Naive B cell (primary cell): Measurements from ENCODE around the gene CREBBP. TPM values are rescaled to one million over a fixed set of nuclear protein-coding genes. Genes with fewer than 3 reads are reported as not detected.
A peak's percentile ranks its signal among the peaks of the same experiment; 100 is the strongest.

Experiments
- ATAC-seq, 2 donors: fragments of 150-1000 bp; cut with Tn5 transposase; 2 replicates each; pipeline ENCODE4 v1.10.0; 2021; ENCODE audit warnings: low read depth in 2 of 2, mild to moderate bottlenecking in 2 of 2, moderate library complexity in 2 of 2
- DNase-seq: peaks from one replicate; pipeline ENCODE4 v3.0.0; 2022
- H3K27ac Mint-ChIP-seq, 6 donors: one replicate each; pipeline ENCODE4 v1.8.0; 2020 to 2022; ENCODE audit warnings: mild to moderate bottlenecking in 6 of 6, mixed read lengths in 6 of 6, moderate library complexity in 5 of 6, inconsistent platforms in 2 of 6
- H3K27me3 Mint-ChIP-seq, 3 donors: one replicate each; pipeline ENCODE4 v1.8.0; 2021 to 2022; ENCODE audit warnings: mixed read lengths in 3 of 3, mild to moderate bottlenecking in 1 of 3
- H3K36me3 Mint-ChIP-seq, 2 donors: one replicate each; pipeline ENCODE4 v1.8.0; 2020 to 2022; ENCODE audit warnings: mixed read lengths in 2 of 2, inconsistent platforms in 1 of 2, mild to moderate bottlenecking in 1 of 2
- H3K4me1 Mint-ChIP-seq, 3 donors: one replicate each; pipeline ENCODE4 v1.8.0; 2020 to 2022; ENCODE audit warnings: mixed read lengths in 3 of 3, inconsistent platforms in 1 of 3, mild to moderate bottlenecking in 1 of 3, moderate library complexity in 1 of 3
- H3K4me3 Mint-ChIP-seq, 8 donors: one replicate each; pipeline ENCODE4 v1.8.0; 2020 to 2022; ENCODE audit warnings: mild to moderate bottlenecking in 8 of 8, mixed read lengths in 8 of 8, moderate library complexity in 8 of 8, inconsistent platforms in 2 of 8
- H3K9me3 Mint-ChIP-seq, 7 donors: one replicate each; pipeline ENCODE4 v1.8.0; 2020 to 2022; ENCODE audit warnings: mixed read lengths in 7 of 7, mild to moderate bottlenecking in 5 of 7, inconsistent platforms in 2 of 7, moderate library complexity in 1 of 7
- polyA plus RNA-seq, 6 donors: library from polyadenylated mRNA; unstranded; fragments of 300-500 nt; fragmentation: Illumina TruSeq; gene quantifications; one replicate each; pipeline ENCODE4 v1.2.3, GENCODE V29; 2021; ENCODE audit warnings: low read depth in 6 of 6

CREBBP gene
- polyA plus RNA-seq, 6 donors from 2014 or later = 2.6 to 23.5 (median 7.2) TPM

GRCh38 chr16:3804426-3805016, 76.0 kb downstream of the CREBBP start:
- H3K9me3 Mint-ChIP-seq = no peaks in the 10 kb centered on the region
- DNase-seq = no peak
- peak overlapping the region; percentile 4 to 78 (median 56) for H3K27ac Mint-ChIP-seq
- peaks cover 73 to 86% (median 85%) of the 10 kb centered on the region in 3 donors for H3K4me1 Mint-ChIP-seq
- H3K36me3 Mint-ChIP-seq = peaks cover 0 to 6% of the 10 kb centered on the region in 2 donors
- H3K27me3 Mint-ChIP-seq = no peaks in the 10 kb centered on the region
- peak in 1 of 2 donors; percentile 27 for ATAC-seq
- H3K4me3 Mint-ChIP-seq = no peak overlapping the region

DNA sequence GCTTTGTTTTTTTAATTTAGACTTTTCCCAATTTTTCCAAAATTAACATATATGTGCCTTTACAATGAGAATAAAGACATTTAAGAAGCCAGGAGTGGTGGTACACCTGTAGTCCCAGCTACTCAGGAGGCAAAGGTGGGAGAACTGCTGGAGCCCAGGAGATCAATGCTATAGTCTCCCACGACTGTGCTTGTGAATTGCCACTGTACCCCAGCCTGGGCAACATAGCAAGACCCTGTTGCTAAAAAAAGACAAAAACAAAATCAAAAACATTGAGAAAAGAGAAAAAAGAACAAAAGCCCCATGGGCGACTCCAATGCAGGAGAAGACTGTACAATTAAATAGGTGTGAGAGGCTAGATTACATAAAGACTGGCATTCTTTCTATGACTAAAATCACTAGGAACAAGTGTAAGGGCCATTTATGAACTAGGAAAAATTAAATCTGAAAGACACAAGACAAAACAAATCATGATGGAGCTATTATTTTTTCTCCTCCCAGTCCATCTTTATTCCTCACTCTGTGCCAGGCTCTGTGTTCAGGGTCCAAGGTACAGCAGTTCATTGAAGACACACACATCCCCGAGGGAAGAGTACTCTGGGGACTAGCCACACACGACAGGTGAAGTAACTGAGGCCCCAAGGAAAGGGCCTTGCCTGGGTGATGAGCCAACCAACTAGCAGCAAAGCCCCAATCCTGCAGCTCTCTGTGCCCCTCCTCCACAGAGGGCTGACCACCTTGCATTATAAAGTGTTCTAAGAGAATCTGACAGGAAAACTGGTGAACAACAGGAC, 79.8 kb downstream of the CREBBP start:
- H3K36me3 Mint-ChIP-seq = no peaks in the 10 kb centered on the region
- peaks cover 64 to 87% (median 84%) of the 10 kb centered on the region in 3 donors for H3K4me1 Mint-ChIP-seq
- H3K27ac Mint-ChIP-seq = peak overlapping the region; percentile 11 to 93 (median 68)
- peak overlapping the region in 2 of 8 donors; percentile 36 to 45 for H3K4me3 Mint-ChIP-seq
- H3K27me3 Mint-ChIP-seq = no peaks in the 10 kb centered on the region
- H3K9me3 Mint-ChIP-seq = no peaks in the 10 kb centered on the region
- no peak for ATAC-seq
- no peak for DNase-seq

GRCh38 chr16:3800019-3800418, 80.5 kb downstream of the CREBBP start:
- peak overlapping the region in 1 of 8 donors; percentile 45 for H3K4me3 Mint-ChIP-seq
- no peak for DNase-seq
- peaks cover 64 to 84% (median 82%) of the 10 kb centered on the region in 3 donors for H3K4me1 Mint-ChIP-seq
- no peaks in the 10 kb centered on the region for H3K36me3 Mint-ChIP-seq
- H3K27ac Mint-ChIP-seq = peak overlapping the region in 3 of 6 donors; percentile 29 to 93 (median 55)
- no peaks in the 10 kb centered on the region for H3K9me3 Mint-ChIP-seq
- ATAC-seq = no peak
- no peaks in the 10 kb centered on the region for H3K27me3 Mint-ChIP-seq

DNA sequence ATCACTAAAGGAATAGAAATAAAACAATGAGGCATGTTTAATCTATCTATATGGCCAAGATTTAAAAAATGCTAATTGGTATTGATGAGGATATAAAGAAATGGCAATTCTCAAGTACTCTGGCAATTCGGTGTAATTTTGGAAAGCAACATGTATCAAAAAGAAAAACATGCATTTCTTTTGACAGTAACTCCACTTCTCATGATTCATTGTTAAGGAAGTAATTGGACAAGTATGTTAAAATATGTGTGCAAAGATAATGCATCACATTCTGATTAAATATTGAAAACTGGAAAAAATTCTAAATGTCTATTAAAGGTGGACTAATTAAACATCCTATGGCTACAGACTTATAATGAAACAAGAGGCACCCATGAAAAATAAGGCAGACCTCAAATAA, 81.2 kb downstream of the CREBBP start:
- H3K36me3 Mint-ChIP-seq = no peaks in the 10 kb centered on the region
- H3K4me1 Mint-ChIP-seq = peaks cover 57 to 87% (median 80%) of the 10 kb centered on the region in 3 donors
- peak overlapping the region in 7 of 8 donors; percentile 33 to 83 (median 76) for H3K4me3 Mint-ChIP-seq
- H3K9me3 Mint-ChIP-seq = no peaks in the 10 kb centered on the region
- H3K27ac Mint-ChIP-seq = peak overlapping the region; percentile 21 to 79 (median 72)
- no peaks in the 10 kb centered on the region for H3K27me3 Mint-ChIP-seq
- DNase-seq (no peak), ATAC-seq (no peak)

DNA sequence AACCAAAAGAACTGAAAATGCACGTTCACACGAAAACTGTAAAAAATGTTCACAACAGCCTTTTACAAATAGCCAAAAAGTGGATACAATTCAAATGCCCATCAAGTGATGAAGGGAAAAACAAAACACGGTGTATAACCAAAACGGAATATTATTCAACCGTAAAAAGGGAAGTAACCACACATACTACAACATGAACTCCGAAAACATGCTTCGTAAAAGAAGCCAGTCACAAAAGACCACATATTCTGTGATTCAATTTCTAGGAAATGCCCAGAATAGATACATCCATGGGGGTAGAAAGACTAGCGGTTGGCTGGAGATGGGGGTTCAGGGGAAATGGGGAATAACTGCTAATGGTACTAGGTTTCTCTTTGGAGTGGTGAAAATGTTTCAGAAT, 81.7 kb downstream of the CREBBP start:
- H3K4me3 Mint-ChIP-seq = peak overlapping the region; percentile 33 to 83 (median 74)
- ATAC-seq (peak; percentile 65 to 67), DNase-seq (peak; percentile 20)
- no peaks in the 10 kb centered on the region for H3K27me3 Mint-ChIP-seq
- H3K36me3 Mint-ChIP-seq = no peaks in the 10 kb centered on the region
- H3K27ac Mint-ChIP-seq = peak overlapping the region; percentile 21 to 95 (median 68)
- peaks cover 52 to 82% (median 75%) of the 10 kb centered on the region in 3 donors for H3K4me1 Mint-ChIP-seq
- no peaks in the 10 kb centered on the region for H3K9me3 Mint-ChIP-seq

- no peaks in the 10 kb centered on the region for H3K36me3 Mint-ChIP-seq
- peak overlapping the region; percentile 33 to 83 (median 74) for H3K4me3 Mint-ChIP-seq
- ATAC-seq (peak; percentile 49 to 57), DNase-seq (no peak)
- no peaks in the 10 kb centered on the region for H3K9me3 Mint-ChIP-seq
- H3K27me3 Mint-ChIP-seq = no peaks in the 10 kb centered on the region
- peaks cover 50 to 78% (median 70%) of the 10 kb centered on the region in 3 donors for H3K4me1 Mint-ChIP-seq
- peak overlapping the region; percentile 30 to 78 (median 74) for H3K27ac Mint-ChIP-seq
Observed at GRCh38 chr16:3797904-3798811, 82.4 kb downstream of the CREBBP start.

DNA sequence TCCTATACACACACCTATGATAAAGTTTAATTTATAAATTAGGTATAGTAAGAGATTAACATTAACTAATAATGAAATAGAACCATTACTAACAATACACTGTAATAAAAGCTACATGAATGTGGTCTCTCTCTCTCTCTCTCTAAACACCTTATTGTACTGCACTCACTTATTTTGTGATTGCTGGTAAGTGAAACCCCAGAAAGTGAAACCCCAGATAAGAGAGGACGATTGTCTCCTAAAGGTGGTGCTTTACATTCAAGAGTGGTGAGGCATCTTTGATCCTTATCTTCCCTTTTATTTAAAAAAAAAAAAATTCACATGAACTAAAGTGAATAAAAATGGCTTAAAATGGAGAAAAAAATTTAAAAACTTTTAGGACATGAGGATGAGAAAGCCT, 83.0 kb downstream of the CREBBP start:
- peak overlapping the region in 6 of 8 donors; percentile 12 to 83 (median 77) for H3K4me3 Mint-ChIP-seq
- H3K27me3 Mint-ChIP-seq = no peaks in the 10 kb centered on the region
- H3K36me3 Mint-ChIP-seq = peaks cover 6% of the 10 kb centered on the region in 2 donors
- peaks cover 52 to 79% (median 71%) of the 10 kb centered on the region in 3 donors for H3K4me1 Mint-ChIP-seq
- no peak for DNase-seq
- peak; percentile 43 to 45 for ATAC-seq
- peak overlapping the region in 2 of 6 donors; percentile 72 to 78 for H3K27ac Mint-ChIP-seq
- H3K9me3 Mint-ChIP-seq = peaks cover 0 to 1% (median 0%) of the 10 kb centered on the region in 7 donors

DNA sequence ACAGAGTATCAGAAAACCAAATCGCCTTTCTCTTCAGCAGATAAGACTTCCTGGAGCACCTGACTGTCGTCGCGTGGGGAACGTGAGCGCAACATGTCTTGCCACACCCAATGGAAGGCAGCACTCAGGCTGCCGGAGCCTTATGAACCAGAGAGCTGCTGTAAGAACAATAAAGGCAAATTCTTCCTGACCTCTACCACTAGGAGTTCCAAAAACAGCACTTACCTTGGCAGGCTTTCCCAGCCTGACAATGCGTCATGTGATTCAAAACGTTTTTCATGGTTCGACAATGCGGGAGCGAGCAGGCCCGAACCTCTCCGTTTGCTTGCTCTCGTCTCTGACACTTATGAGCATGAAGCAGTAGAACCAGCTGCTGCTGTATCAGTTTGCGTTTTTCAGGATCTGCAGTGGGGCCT, 87.3 kb downstream of the CREBBP start:
- Mint-ChIP-seq H3K27me3 (no peaks in the 10 kb centered on the region), H3K4me3 (no peak overlapping the region), H3K4me1 (peaks cover 41 to 62% (median 55%) of the 10 kb centered on the region in 3 donors), H3K36me3 (peaks cover 18 to 26% of the 10 kb centered on the region in 2 donors), H3K27ac (peak overlapping the region in 3 of 6 donors; percentile 16 to 47 (median 32)), H3K9me3 (peaks cover 0 to 1% (median 0%) of the 10 kb centered on the region in 7 donors)
- no peak for DNase-seq
- ATAC-seq = no peak

DNA sequence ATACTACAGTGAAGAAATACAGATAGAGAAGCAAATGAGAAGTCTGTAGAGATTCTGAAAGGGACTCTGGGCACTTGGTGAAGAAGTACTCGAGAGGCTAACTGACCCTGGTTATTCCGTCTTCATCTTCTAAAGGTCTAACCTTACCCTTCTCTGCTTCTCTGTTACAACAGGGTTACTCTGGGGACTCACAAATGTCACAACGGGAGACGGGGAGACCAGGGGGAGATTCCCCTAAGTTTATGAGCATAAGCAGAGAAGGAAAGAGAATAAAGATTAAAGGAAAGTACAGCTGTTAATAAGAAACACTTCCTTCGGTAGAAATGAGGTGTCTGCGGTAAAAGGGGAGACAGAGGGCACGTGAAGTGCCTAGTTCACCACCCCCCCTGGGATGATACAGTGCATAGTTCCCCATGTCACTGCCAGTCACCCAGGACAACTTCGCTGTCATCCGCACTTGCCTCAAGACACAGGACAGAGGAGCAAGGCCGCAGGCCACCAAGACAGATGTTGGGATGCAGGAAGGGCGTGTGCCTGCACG, 88.0 kb downstream of the CREBBP start:
- ATAC-seq (no peak), DNase-seq (no peak)
- H3K4me3 Mint-ChIP-seq = no peak overlapping the region
- no peaks in the 10 kb centered on the region for H3K27me3 Mint-ChIP-seq
- H3K9me3 Mint-ChIP-seq = peaks cover 0 to 1% (median 0%) of the 10 kb centered on the region in 7 donors
- H3K27ac Mint-ChIP-seq = peak overlapping the region in 2 of 6 donors; percentile 16 to 32
- peaks cover 18 to 26% of the 10 kb centered on the region in 2 donors for H3K36me3 Mint-ChIP-seq
- peaks cover 34 to 59% (median 50%) of the 10 kb centered on the region in 3 donors for H3K4me1 Mint-ChIP-seq

- Mint-ChIP-seq H3K36me3 (peaks cover 18 to 26% of the 10 kb centered on the region in 2 donors), H3K27me3 (no peaks in the 10 kb centered on the region), H3K4me1 (peaks cover 32 to 50% (median 44%) of the 10 kb centered on the region in 3 donors), H3K27ac (no peak overlapping the region), H3K4me3 (no peak overlapping the region), H3K9me3 (peaks cover 0 to 1% (median 0%) of the 10 kb centered on the region in 7 donors)
- DNase-seq (no peak), ATAC-seq (no peak)
Observed at GRCh38 chr16:3791701-3792100, 88.8 kb downstream of the CREBBP start.

DNA sequence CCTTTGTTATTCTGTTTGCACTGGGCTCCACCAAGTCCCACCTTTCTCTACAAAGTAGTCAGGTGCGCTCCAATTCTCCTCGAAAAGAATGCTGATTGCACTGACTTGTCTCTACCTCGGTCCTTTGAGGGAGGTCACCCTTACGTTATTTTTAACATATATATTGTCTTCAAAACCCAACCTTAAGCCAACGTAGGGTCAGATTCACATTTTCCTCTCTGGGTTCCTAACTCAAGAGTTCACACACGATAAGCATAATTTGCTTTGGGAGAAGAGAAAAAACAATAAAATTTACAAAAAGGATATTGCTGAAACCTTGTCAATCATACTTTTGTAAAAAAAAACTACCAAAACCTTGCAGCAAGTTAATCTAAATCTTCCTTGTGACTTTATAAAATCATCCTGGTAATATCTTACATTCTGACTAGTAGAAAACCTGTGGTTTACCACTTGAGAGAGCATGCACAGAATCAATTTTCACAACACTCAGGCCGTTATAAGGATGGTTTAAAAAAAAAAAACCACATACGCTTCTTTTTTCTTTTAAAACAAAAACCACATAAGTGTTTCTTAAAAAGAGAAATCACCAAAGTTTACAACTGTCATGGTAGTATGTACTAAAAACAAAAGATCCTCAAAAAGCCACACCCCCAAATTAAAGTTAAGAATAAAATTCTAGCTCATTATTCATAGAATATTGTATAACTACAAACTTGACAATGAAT, 91.0 kb downstream of the CREBBP start:
- DNase-seq = no peak
- Mint-ChIP-seq H3K27me3 (no peaks in the 10 kb centered on the region), H3K36me3 (peaks cover 18 to 26% of the 10 kb centered on the region in 2 donors), H3K4me1 (peaks cover 34 to 42% (median 41%) of the 10 kb centered on the region in 3 donors), H3K4me3 (peak overlapping the region in 1 of 8 donors; percentile 9), H3K9me3 (peaks cover 0 to 1% (median 0%) of the 10 kb centered on the region in 7 donors), H3K27ac (peak overlapping the region in 5 of 6 donors; percentile 41 to 82 (median 49))
- ATAC-seq = no peak
